PC-9 (cell line): ENCODE measurements around the gene SNUPN. TPM values are rescaled to one million over a fixed set of nuclear protein-coding genes. Genes with fewer than 3 reads are reported as not detected.

ENCODE experiments used
- BruUV-seq: library from RNA; stranded (reverse); fragments of 400-500 nt; replicated peaks from 2 replicates; lab custom pipeline; 2021; lab: Mats Ljungman, UMichigan
- CTCF ChIA-PET: fragments of 300-600 bp; sonication (Branson Sonifier 250); formaldehyde crosslinking; loops from one replicate; lab custom pipeline; 2022; ENCODE audit warnings: antibody characterized with exemption; lab: Charles Lee
- POLR2A ChIA-PET: fragments of 300-600 bp; sonication (Branson Sonifier 250); formaldehyde crosslinking; loops from one replicate; lab custom pipeline; 2022; ENCODE audit warnings: antibody characterized with exemption; ENCODE audit not compliant: unreplicated experiment; lab: Charles Lee
- DNase-seq, 2 experiments: peaks; one replicate each; pipeline versions ENCODE4 v3.0.0 to v3.0.0-alpha.2; 2015 to 2022; ENCODE audit warnings: mixed read lengths in 1 of 2
- H2AFZ ChIP-seq: fragments of 200-600 bp; sonication (generic); 2 replicates; pipeline ENCODE4 v1.8.1; 2017; ENCODE audit warnings: antibody characterized with exemption
- H3F3A ChIP-seq: fragments of 200-600 bp; sonication (generic); 2 replicates; pipeline ENCODE4 v1.8.1; 2017; ENCODE audit warnings: antibody characterized with exemption, mild to moderate bottlenecking, low read depth; ENCODE audit not compliant: insufficient read depth
- H3K27ac ChIP-seq: fragments of 200-600 bp; sonication (generic); 2 replicates; pipeline ENCODE4 v1.6.1; 2016; ENCODE audit warnings: mixed run types
- H3K27me3 ChIP-seq: fragments of 200-600 bp; sonication (generic); 2 replicates; pipeline ENCODE4 v1.6.1; 2016; ENCODE audit warnings: low read depth, mixed run types; ENCODE audit not compliant: insufficient read depth
- H3K36me3 ChIP-seq: fragments of 200-600 bp; sonication (generic); 2 replicates; pipeline ENCODE4 v1.6.1; 2016; ENCODE audit warnings: low read depth, mixed run types
- H3K4me1 ChIP-seq: fragments of 200-600 bp; sonication (generic); replicated peaks from 2 replicates; pipeline ENCODE4 v1.6.1; 2016; ENCODE audit warnings: mixed run types; ENCODE audit not compliant: insufficient read depth
- H3K4me2 ChIP-seq: fragments of 200-600 bp; sonication (generic); 2 replicates; pipeline ENCODE4 v1.6.1; 2017; ENCODE audit warnings: mixed run types
- H3K4me3 ChIP-seq: fragments of 200-600 bp; sonication (generic); 2 replicates; pipeline ENCODE4 v1.6.1; 2016; ENCODE audit warnings: mixed run types
- H3K79me2 ChIP-seq: fragments of 200-600 bp; sonication (generic); 2 replicates; pipeline ENCODE4 v1.6.1; 2017; ENCODE audit warnings: low read depth, mixed run types
- H3K9me2 ChIP-seq: fragments of 200-600 bp; sonication (generic); 2 replicates; pipeline ENCODE4 v1.8.1; 2017; ENCODE audit warnings: mild to moderate bottlenecking; ENCODE audit not compliant: insufficient read depth
- H3K9me3 ChIP-seq: fragments of 200-600 bp; sonication (generic); 2 replicates; pipeline ENCODE4 v1.8.1; 2016; ENCODE audit warnings: low read depth; ENCODE audit not compliant: insufficient read depth
- H4K20me1 ChIP-seq: fragments of 200-600 bp; sonication (generic); 2 replicates; pipeline ENCODE4 v1.8.1; 2017; ENCODE audit not compliant: insufficient read depth
- CTCF ChIP-seq: fragments of 200-600 bp; sonication (generic); conservative IDR thresholded peaks from 2 replicates; pipeline ENCODE4 v1.6.1; 2017; ENCODE audit warnings: mixed run types, antibody characterized with exemption, mild to moderate bottlenecking, moderate library complexity
- EZH2 ChIP-seq: fragments of 200-600 bp; sonication (generic); IDR thresholded peaks from 2 replicates; pipeline ENCODE4 v1.8.0; 2017; ENCODE audit warnings: antibody characterized with exemption, low read depth
- intact Hi-C: fragments of 100-400 bp; cut with micrococcal nuclease; formaldehyde crosslinking; loops from one replicate; pipeline ENCODE4 v1.10.0; 2022; ENCODE audit not compliant: unreplicated experiment
- total RNA-seq: library from RNA; stranded (reverse); gene quantifications from 2 replicates; pipeline ENCODE4 v1.2.3, GENCODE V29; 2021

The SNUPN gene
- total RNA-seq, 1 experiment from 2014 or later: 40.0 TPM

GRCh38 chr15:75620058-75620820, 5.3 kb downstream of the SNUPN start:
- BruUV-seq: no TSS peak
- intact Hi-C loops: no loop called here
- Histone ChIP-seq H3K36me3 (peaks cover 4% of the 10 kb centered on the region; the same call in 1 of the 2 replicates), H3F3A (peaks cover 9% of the 10 kb centered on the region), H2AFZ (no peak overlapping the region), H3K9me2 (no peaks in the 10 kb centered on the region), H3K27ac (no peak overlapping the region), H3K79me2 (no peaks in the 10 kb centered on the region), H4K20me1 (no peaks in the 10 kb centered on the region), H3K27me3 (no peaks in the 10 kb centered on the region), H3K9me3 (no peaks in the 10 kb centered on the region), H3K4me2 (no peak overlapping the region), H3K4me3 (no peak overlapping the region), H3K4me1 (peaks cover 13% of the 10 kb centered on the region)
- DNase-seq: no peak
- ChIA-PET POLR2A (interaction anchor here (0.6 kb wide), 2 partner anchors 13 to 248 kb away, joined by 3 read pairs; no protein-coding TSS in a partner anchor), CTCF (interaction anchor here (0.6 kb wide), 2 partner anchors 20 to 738 kb away, joined by 3 read pairs; no protein-coding TSS in a partner anchor)
- TF ChIP-seq CTCF: no peak
- no peak for TF ChIP-seq EZH2

- no TSS peak for BruUV-seq
- intact Hi-C loops: no loop called here
- peaks cover 4% of the 10 kb centered on the region; the same call in 1 of the 2 replicates for H3K36me3 ChIP-seq
- CTCF ChIA-PET: no interaction called here
- POLR2A ChIA-PET: no interaction called here
- no peaks in the 10 kb centered on the region for H3K9me3 ChIP-seq
- TF ChIP-seq EZH2 (no peak), CTCF (no peak)
- no peaks in the 10 kb centered on the region for H3K79me2 ChIP-seq
- no peak overlapping the region for H2AFZ ChIP-seq
- H3K4me1 ChIP-seq: peaks cover 13% of the 10 kb centered on the region
- H3K27me3 ChIP-seq: no peaks in the 10 kb centered on the region
- H3F3A ChIP-seq: peaks cover 8% of the 10 kb centered on the region
- no peaks in the 10 kb centered on the region for H4K20me1 ChIP-seq
- DNase-seq: no peak
- H3K9me2 ChIP-seq: no peaks in the 10 kb centered on the region
- H3K27ac ChIP-seq: no peak overlapping the region
- no peak overlapping the region for H3K4me2 ChIP-seq
- no peak overlapping the region for H3K4me3 ChIP-seq
Observed at GRCh38 chr15:75616766-75617165, 8.8 kb downstream of the SNUPN start.

GRCh38 chr15:75606711-75607699, 18.5 kb downstream of the SNUPN start:
- CTCF ChIA-PET: no interaction called here
- H4K20me1 ChIP-seq: no peaks in the 10 kb centered on the region
- no peaks in the 10 kb centered on the region for H3K9me2 ChIP-seq
- H3F3A ChIP-seq: no peaks in the 10 kb centered on the region
- no peaks in the 10 kb centered on the region for H3K36me3 ChIP-seq
- no peak overlapping the region for H3K4me3 ChIP-seq
- H3K4me2 ChIP-seq: no peak overlapping the region
- intact Hi-C loops: no loop called here
- no peak for DNase-seq
- no peak overlapping the region for H2AFZ ChIP-seq
- POLR2A ChIA-PET: interaction anchor here (0.6 kb wide), 1 partner anchor 1460 kb away, joined by 4 read pairs; no protein-coding TSS in a partner anchor
- BruUV-seq: no TSS peak
- H3K4me1 ChIP-seq: no peaks in the 10 kb centered on the region
- no peak overlapping the region for H3K27ac ChIP-seq
- H3K27me3 ChIP-seq: no peaks in the 10 kb centered on the region
- TF ChIP-seq EZH2: no peak
- TF ChIP-seq CTCF: no peak
- H3K9me3 ChIP-seq: no peaks in the 10 kb centered on the region
- no peaks in the 10 kb centered on the region for H3K79me2 ChIP-seq
